NCI-H2227 (cell line): ENCODE data around the gene TRIM69.
"Not testable (repeated sequence)": the region's sequence is repeated elsewhere in the genome, so short reads cannot be mapped to it uniquely, and the experiment has no call there.

Experiments
- DNase-seq: peaks from one replicate; lab custom pipeline; 2025; ENCODE audit not compliant: unreplicated experiment; lab: John Stamatoyannopoulos, UW

Gene TRIM69

GRCh38 chr15:44739222-44739847 lies 3.0 kb downstream of the TRIM69 start:
- not testable (repeated sequence) for DNase-seq

GRCh38 chr15:44743454-44743853 lies 7.1 kb downstream of the TRIM69 start:
- not testable (repeated sequence) for DNase-seq

- DNase-seq, result no peak
Measured at GRCh38 chr15:44753345-44753744, 17.0 kb downstream of the TRIM69 start.

GRCh38 chr15:44763187-44763586 lies 26.9 kb downstream of the TRIM69 start:
- DNase-seq, result no peak

- DNase-seq, result no peak
Measured at GRCh38 chr15:44763848-44764247, 27.5 kb downstream of the TRIM69 start.

GRCh38 chr15:44765036-44765435 lies 28.7 kb downstream of the TRIM69 start:
- DNase-seq, result no peak

GRCh38 chr15:44769521-44769920 lies 33.2 kb downstream of the TRIM69 start:
- DNase-seq, result peak; percentile 15

GRCh38 chr15:44770715-44771114 lies 34.4 kb downstream of the TRIM69 start:
- not testable (repeated sequence) for DNase-seq

- DNase-seq, result peak; percentile 75
Measured at GRCh38 chr15:44775953-44776352, 39.6 kb downstream of the TRIM69 start.

- no peak for DNase-seq
Measured at GRCh38 chr15:44779761-44780160, 43.4 kb downstream of the TRIM69 start.

- DNase-seq, result no peak
Measured at GRCh38 chr15:44780608-44781007, 44.3 kb downstream of the TRIM69 start.

- no peak for DNase-seq
Measured at GRCh38 chr15:44781128-44781810, 44.9 kb downstream of the TRIM69 start.

- no peak for DNase-seq
Measured at GRCh38 chr15:44782516-44782915, 46.2 kb downstream of the TRIM69 start.

- DNase-seq, result not testable (repeated sequence)
Measured at GRCh38 chr15:44784918-44785274, 48.6 kb downstream of the TRIM69 start.

GRCh38 chr15:44788748-44789147 lies 52.4 kb downstream of the TRIM69 start:
- DNase-seq, result no peak

GRCh38 chr15:44790215-44790614 lies 53.9 kb downstream of the TRIM69 start:
- DNase-seq, result peak; percentile 26

GRCh38 chr15:44790656-44791055 lies 54.3 kb downstream of the TRIM69 start:
- no peak for DNase-seq

- DNase-seq, result no peak
Measured at GRCh38 chr15:44792715-44793114, 56.4 kb downstream of the TRIM69 start.

GRCh38 chr15:44794072-44794471 lies 57.7 kb downstream of the TRIM69 start:
- no peak for DNase-seq

GRCh38 chr15:44796508-44796907 lies 60.2 kb downstream of the TRIM69 start:
- DNase-seq, result no peak

GRCh38 chr15:44798826-44799225 lies 62.5 kb downstream of the TRIM69 start:
- no peak for DNase-seq

GRCh38 chr15:44801364-44801763 lies 65.0 kb downstream of the TRIM69 start:
- DNase-seq, result no peak

- DNase-seq, result no peak
Measured at GRCh38 chr15:44801797-44802196, 65.5 kb downstream of the TRIM69 start.
